Subcutaneous abdominal adipose tissue (tissue), 5 donors: ENCODE results near the gene SMAD1.

Source experiments
- H3K27ac ChIP-seq: one replicate; pipeline ENCODE4 v1.7.0; 2013; ENCODE audit warnings: low read depth, mild to moderate bottlenecking, inconsistent platforms, low read length, moderate library complexity
- H3K27me3 ChIP-seq, 5 donors: one replicate each; pipeline ENCODE4 v1.7.0; 2013; ENCODE audit warnings: low read length in 5 of 5, inconsistent platforms in 1 of 5; ENCODE audit not compliant: control insufficient read depth in 5 of 5, insufficient read depth in 4 of 5
- H3K36me3 ChIP-seq, 5 donors: one replicate each; pipeline ENCODE4 v1.7.0; 2013; ENCODE audit warnings: low read length in 5 of 5; ENCODE audit not compliant: control insufficient read depth in 5 of 5, insufficient read depth in 5 of 5
- H3K4me1 ChIP-seq, 5 donors: one replicate each; pipeline ENCODE4 v1.7.0; 2013; ENCODE audit warnings: low read length in 5 of 5, mild to moderate bottlenecking in 3 of 5, moderate library complexity in 1 of 5; ENCODE audit not compliant: control insufficient read depth in 5 of 5, insufficient read depth in 5 of 5
- H3K4me3 ChIP-seq, 5 donors: one replicate each; pipeline ENCODE4 v1.7.0; 2013; ENCODE audit warnings: low read length in 5 of 5, low read depth in 1 of 5
- H3K9ac ChIP-seq, 5 donors: one replicate each; pipeline ENCODE4 v1.7.0; 2013; ENCODE audit warnings: low read length in 5 of 5, mild to moderate bottlenecking in 4 of 5, moderate library complexity in 3 of 5
- H3K9me3 ChIP-seq, 5 donors: one replicate each; pipeline ENCODE4 v1.7.0; 2013; ENCODE audit warnings: low read length in 5 of 5; ENCODE audit not compliant: control insufficient read depth in 5 of 5
- donor health status: healthy.
- donor health status: healthy.
- donor health status: healthy.
- donor health status: healthy.
- donor health status: healthy.

Gene SMAD1

GRCh38 chr4:145551660-145552059 is 70.0 kb downstream of the SMAD1 start:
- H3K9ac ChIP-seq: no peak overlapping the region
- no peaks in the 10 kb centered on the region for H3K27me3 ChIP-seq
- H3K4me3 ChIP-seq: no peak overlapping the region
- no peaks in the 10 kb centered on the region for H3K9me3 ChIP-seq
- H3K36me3 ChIP-seq: peaks cover 6 to 17% (median 10%) of the 10 kb centered on the region in 5 donors
- peaks cover 0 to 13% (median 0%) of the 10 kb centered on the region in 5 donors for H3K4me1 ChIP-seq
- H3K27ac ChIP-seq: peak overlapping the region; percentile 26

- H3K27ac ChIP-seq: no peak overlapping the region
- peaks cover 0 to 7% (median 0%) of the 10 kb centered on the region in 5 donors for H3K4me1 ChIP-seq
- H3K9me3 ChIP-seq: no peaks in the 10 kb centered on the region
- no peaks in the 10 kb centered on the region for H3K27me3 ChIP-seq
- peak overlapping the region in 1 of 5 donors; percentile 46 for H3K9ac ChIP-seq
- no peak overlapping the region for H3K4me3 ChIP-seq
- H3K36me3 ChIP-seq: peaks cover 6 to 15% (median 10%) of the 10 kb centered on the region in 5 donors
Measured at GRCh38 chr4:145552181-145552822, 70.6 kb downstream of the SMAD1 start.

GRCh38 chr4:145553375-145553774 is 71.7 kb downstream of the SMAD1 start:
- peaks cover 6 to 13% (median 9%) of the 10 kb centered on the region in 5 donors for H3K36me3 ChIP-seq
- H3K9ac ChIP-seq: no peak overlapping the region
- no peaks in the 10 kb centered on the region for H3K27me3 ChIP-seq
- no peaks in the 10 kb centered on the region for H3K9me3 ChIP-seq
- no peak overlapping the region for H3K4me3 ChIP-seq
- no peak overlapping the region for H3K27ac ChIP-seq
- peaks cover 0 to 7% (median 0%) of the 10 kb centered on the region in 5 donors for H3K4me1 ChIP-seq

- Histone ChIP-seq H3K9me3 (no peaks in the 10 kb centered on the region), H3K36me3 (peaks cover 9 to 19% (median 15%) of the 10 kb centered on the region in 5 donors), H3K4me1 (peaks cover 0 to 7% (median 0%) of the 10 kb centered on the region in 5 donors), H3K27me3 (no peaks in the 10 kb centered on the region), H3K4me3 (no peak overlapping the region), H3K27ac (no peak overlapping the region), H3K9ac (no peak overlapping the region)
Measured at GRCh38 chr4:145554691-145555090, 73.0 kb downstream of the SMAD1 start.

- Histone ChIP-seq H3K4me3 (no peak overlapping the region), H3K9me3 (no peaks in the 10 kb centered on the region), H3K36me3 (peaks cover 10 to 20% (median 15%) of the 10 kb centered on the region in 5 donors), H3K9ac (no peak overlapping the region), H3K27ac (no peak overlapping the region), H3K27me3 (no peaks in the 10 kb centered on the region), H3K4me1 (no peaks in the 10 kb centered on the region)
Measured at GRCh38 chr4:145557720-145558119, 76.1 kb downstream of the SMAD1 start.

- no peak overlapping the region for H3K4me3 ChIP-seq
- no peak overlapping the region for H3K27ac ChIP-seq
- H3K36me3 ChIP-seq: peaks cover 4 to 10% (median 6%) of the 10 kb centered on the region in 5 donors
- no peaks in the 10 kb centered on the region for H3K27me3 ChIP-seq
- H3K9ac ChIP-seq: no peak overlapping the region
- peaks cover 0 to 6% (median 0%) of the 10 kb centered on the region in 5 donors for H3K4me1 ChIP-seq
- H3K9me3 ChIP-seq: peaks cover 0 to 2% (median 0%) of the 10 kb centered on the region in 5 donors
Measured at GRCh38 chr4:145563293-145563985, 81.8 kb downstream of the SMAD1 start.

GRCh38 chr4:145564540-145564939 is 82.9 kb downstream of the SMAD1 start:
- Histone ChIP-seq H3K4me1 (peaks cover 0 to 6% (median 0%) of the 10 kb centered on the region in 5 donors), H3K36me3 (peaks cover under 1 to 2% (median 2%) of the 10 kb centered on the region in 5 donors), H3K4me3 (no peak overlapping the region), H3K27me3 (no peaks in the 10 kb centered on the region), H3K9ac (no peak overlapping the region), H3K27ac (no peak overlapping the region), H3K9me3 (peaks cover 0 to 3% (median 2%) of the 10 kb centered on the region in 5 donors)

GRCh38 chr4:145565328-145565727 is 83.7 kb downstream of the SMAD1 start:
- Histone ChIP-seq H3K9me3 (peaks cover 0 to 3% (median 2%) of the 10 kb centered on the region in 5 donors), H3K27me3 (no peaks in the 10 kb centered on the region), H3K4me3 (no peak overlapping the region), H3K9ac (no peak overlapping the region), H3K36me3 (no peaks in the 10 kb centered on the region), H3K4me1 (peaks cover 0 to 6% (median 0%) of the 10 kb centered on the region in 5 donors), H3K27ac (no peak overlapping the region)

GRCh38 chr4:145566086-145566708 is 84.5 kb downstream of the SMAD1 start:
- Histone ChIP-seq H3K4me3 (no peak overlapping the region), H3K4me1 (peaks cover 0 to 6% (median 0%) of the 10 kb centered on the region in 5 donors), H3K36me3 (no peaks in the 10 kb centered on the region), H3K27ac (no peak overlapping the region), H3K9me3 (peaks cover 0 to 3% (median 2%) of the 10 kb centered on the region in 5 donors), H3K27me3 (no peaks in the 10 kb centered on the region), H3K9ac (no peak overlapping the region)

GRCh38 chr4:145566768-145567167 is 85.1 kb downstream of the SMAD1 start:
- H3K27me3 ChIP-seq: no peaks in the 10 kb centered on the region
- H3K36me3 ChIP-seq: no peaks in the 10 kb centered on the region
- H3K4me3 ChIP-seq: no peak overlapping the region
- H3K27ac ChIP-seq: no peak overlapping the region
- no peak overlapping the region for H3K9ac ChIP-seq
- peaks cover 0 to 6% (median 0%) of the 10 kb centered on the region in 5 donors for H3K4me1 ChIP-seq
- peaks cover 0 to 3% (median 2%) of the 10 kb centered on the region in 5 donors for H3K9me3 ChIP-seq
